ENCODE measurements around the gene ADCY6.

Gene ADCY6

DNA sequence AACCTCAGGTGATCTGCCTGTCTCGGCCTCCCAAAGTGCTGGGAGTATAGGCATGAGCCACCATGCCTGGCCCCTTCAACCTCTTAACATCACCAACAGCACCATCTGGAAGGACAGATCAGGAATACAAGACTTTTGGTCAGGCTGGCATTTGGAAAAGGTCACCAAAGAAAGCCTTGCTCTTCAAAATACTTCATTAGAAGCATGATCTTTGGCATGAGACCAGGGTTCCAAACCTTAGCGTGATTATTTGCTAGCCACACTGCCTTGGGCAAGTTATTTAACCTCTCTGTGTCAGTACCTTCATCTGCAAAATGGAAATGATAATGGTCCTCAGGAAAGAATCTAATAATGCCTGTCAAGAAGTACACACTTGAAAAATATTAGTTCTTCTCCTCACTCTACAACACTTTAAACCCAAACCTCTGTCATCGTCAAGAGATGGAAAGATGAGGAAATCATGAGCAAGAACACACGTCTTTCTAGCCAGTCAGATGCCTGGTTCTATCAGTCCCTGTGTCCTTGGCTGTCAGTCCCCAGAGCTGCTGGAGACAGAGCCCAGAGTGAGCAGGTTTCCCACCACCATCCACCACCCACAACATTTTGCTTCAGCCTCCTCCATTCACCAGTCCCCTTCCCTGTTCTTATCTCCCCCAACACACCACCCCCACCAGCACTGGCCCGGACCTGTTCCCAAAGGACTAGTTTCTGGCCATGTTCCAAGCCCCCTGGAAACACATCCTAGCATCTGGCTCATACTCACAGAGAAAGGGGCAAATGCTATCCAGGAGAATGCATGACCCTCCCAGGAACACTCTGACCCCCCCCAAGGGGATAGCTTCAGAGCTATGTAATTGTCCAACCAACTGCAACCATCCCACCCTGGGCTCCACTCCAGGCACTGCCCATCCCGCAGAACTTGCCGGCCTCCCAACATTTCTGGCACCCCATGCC, 2.0 kb downstream of the ADCY6 start:
- peak overlapping the region; percentile 67 for H3K4me3 ChIP-seq (ENCODE audit: low read length)
- TF ChIP-seq, protein P1, sequence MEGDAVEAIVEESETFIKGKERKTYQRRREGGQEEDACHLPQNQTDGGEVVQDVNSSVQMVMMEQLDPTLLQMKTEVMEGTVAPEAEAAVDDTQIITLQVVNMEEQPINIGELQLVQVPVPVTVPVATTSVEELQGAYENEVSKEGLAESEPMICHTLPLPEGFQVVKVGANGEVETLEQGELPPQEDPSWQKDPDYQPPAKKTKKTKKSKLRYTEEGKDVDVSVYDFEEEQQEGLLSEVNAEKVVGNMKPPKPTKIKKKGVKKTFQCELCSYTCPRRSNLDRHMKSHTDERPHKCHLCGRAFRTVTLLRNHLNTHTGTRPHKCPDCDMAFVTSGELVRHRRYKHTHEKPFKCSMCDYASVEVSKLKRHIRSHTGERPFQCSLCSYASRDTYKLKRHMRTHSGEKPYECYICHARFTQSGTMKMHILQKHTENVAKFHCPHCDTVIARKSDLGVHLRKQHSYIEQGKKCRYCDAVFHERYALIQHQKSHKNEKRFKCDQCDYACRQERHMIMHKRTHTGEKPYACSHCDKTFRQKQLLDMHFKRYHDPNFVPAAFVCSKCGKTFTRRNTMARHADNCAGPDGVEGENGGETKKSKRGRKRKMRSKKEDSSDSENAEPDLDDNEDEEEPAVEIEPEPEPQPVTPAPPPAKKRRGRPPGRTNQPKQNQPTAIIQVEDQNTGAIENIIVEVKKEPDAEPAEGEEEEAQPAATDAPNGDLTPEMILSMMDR (IDR thresholded peaks at IDR 0.05; ENCODE audit: insufficient read depth, low read depth, low read length, missing control alignments): no peak
- DNase-seq (ENCODE audit: low read depth): no peak

DNA sequence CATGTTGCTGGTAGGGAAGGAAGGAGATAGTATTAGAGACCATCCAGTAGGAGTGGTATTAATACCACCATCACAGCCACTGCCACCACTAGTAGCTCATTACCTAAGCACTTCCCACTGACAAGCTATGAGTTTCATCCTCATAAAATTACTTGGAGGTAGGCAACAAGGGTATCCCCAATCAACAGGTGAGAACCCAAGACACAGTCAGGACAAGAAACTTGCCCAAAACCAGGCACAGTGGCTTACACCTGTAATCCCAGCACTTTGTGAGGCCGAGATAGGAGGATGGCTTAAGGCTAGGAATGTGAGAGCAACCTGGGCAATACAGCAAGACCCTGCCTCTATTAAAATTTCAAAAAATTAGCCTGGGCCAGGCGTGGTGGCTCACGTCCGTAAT, 5.5 kb downstream of the ADCY6 start:
- TF ChIP-seq, protein P1 (IDR thresholded peaks at IDR 0.05; ENCODE audit: insufficient read depth, low read depth, low read length, missing control alignments): no peak
- no peak for DNase-seq (ENCODE audit: low read depth)
- no peak overlapping the region for H3K4me3 ChIP-seq (ENCODE audit: low read length)

DNA sequence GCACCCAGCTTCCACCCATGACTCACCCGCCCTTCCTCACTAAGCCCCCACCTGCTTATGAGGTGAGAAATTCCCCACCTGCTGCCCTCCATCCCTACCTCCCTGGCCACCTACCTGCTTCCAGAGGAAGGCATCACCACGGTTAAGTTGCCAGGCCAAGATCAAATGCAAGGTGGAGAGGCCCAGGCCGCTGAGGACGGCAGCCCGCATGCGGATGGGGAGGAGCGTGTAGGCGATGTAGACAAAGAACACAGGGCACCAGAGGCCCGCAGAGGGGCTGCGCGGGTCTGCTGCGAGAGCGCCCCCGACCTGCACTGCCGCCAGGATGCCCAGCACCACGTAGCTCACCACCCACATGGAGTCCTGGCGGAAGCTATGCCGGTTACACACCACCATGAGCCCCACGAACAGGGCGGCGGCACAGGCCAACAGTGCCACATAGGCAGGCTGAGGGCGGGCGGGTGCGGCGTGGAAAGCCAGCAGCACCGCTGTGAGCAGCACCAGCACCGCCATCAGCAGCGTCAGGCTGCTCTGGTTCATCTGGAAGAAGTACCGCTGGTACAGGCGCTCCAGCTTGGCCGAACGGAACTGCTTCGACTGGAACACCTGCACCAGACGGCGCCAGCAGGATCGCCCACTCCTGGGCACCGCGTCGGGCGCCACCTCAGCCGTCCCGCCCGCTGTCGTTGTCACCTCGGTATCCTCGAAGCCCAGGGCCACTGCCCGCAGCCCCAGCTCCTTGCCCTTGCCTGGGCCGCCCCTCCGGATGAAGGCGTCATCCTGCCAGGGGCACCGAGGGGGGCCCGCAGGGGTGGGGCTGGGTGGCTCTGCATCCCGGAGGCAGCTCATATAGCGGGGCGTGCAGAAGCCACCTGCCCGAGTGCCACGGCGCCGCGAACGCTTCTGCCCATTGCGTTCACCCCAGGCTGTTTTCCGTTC, 6.2 kb downstream of the ADCY6 start:
- no peak overlapping the region for H3K4me3 ChIP-seq (ENCODE audit: low read length)
- TF ChIP-seq, protein P1 (IDR thresholded peaks at IDR 0.05; ENCODE audit: insufficient read depth, low read depth, low read length, missing control alignments): no peak
- no peak for DNase-seq (ENCODE audit: low read depth)

DNA sequence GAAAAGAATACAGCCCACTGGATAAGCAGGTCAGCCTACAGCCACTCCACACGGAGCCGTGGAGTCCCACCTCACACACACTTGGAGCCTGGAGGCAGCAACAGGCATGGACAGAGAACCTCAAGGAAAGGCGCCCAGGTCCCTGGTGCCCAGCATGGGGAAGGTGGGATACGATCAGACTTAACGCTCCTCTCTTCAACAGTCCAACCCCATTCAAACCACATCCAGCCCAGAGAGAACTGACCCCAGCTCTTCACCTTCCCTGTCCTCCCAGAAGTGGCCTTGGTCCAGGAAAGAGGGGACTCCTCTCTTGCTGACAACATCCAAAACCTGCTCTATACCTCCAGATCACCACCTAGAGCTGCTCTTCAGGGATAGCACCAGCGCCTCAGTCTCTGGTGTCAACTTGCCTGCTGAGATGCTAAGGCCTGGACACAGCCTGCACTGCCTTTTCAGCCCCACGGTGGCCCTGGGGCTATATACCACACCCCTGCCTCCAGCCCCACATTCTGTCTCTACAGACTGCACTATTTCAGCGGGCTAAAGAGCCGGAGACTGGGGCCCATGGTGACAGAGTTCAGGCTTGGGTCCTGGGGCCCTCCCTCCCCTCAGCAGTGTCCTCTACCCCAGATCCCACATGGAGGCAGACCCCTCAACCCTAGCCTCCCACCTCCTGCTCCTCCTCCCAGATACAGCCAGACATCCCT, 7.0 kb downstream of the ADCY6 start:
- no peak overlapping the region for H3K4me3 ChIP-seq (ENCODE audit: low read length)
- TF ChIP-seq, protein P1 (IDR thresholded peaks at IDR 0.05; ENCODE audit: insufficient read depth, low read depth, low read length, missing control alignments): no peak
- DNase-seq (ENCODE audit: low read depth): no peak

DNA sequence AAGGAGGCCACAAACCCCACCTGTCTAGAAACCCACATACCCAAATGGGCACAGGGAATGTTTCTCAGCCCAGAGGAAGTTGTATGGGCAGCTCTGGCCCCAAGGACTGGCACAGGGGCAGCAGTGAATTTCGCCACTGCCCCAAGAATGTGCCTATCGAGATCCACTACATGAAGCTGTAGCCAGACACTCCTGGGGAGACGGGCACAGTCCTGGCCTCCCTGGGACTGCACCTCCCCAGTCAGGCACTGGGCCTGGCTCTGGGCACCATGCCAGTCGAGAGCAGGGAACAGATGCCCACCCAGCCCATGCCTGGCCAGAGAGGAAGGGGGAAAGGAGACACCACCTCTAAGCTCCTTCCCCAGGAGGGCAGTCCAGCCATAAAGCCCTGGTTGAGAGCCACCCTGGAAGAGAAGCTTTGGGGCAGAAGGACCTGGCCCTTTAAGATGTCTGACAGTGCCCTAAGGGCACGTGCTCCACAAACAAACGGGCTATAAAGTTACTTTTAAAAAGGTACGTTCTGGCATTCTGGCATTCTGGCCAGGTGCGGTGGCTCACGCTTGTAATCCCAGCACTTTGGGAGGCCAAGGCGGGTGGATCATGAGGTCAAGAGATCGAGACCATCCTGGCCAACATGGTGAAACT, 8.4 kb downstream of the ADCY6 start:
- TF ChIP-seq, protein P1 (IDR thresholded peaks at IDR 0.05; ENCODE audit: insufficient read depth, low read depth, low read length, missing control alignments): no peak
- H3K4me3 ChIP-seq (ENCODE audit: low read length): no peak overlapping the region
- DNase-seq (ENCODE audit: low read depth): no peak

DNA sequence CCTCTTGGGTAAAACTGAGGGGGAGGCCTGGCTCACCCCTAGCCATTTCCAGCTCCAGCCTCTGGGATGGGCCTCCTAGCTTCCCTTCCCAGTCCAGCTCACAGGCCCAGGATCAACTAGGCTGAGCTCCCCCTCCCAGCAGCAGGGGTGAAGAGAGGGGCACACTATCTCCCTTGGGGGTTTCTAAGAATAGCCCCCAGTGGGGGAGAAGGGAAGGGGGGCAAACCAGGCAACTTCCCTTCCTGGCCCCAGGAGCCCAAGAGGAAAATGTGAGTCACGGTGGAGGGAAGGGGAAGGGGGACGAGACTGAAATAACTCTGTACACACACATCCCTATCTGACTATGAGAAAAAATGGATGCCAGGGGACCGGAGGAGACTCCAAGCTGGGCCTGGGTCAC, 9.0 kb downstream of the ADCY6 start:
- TF ChIP-seq, protein P1 (IDR thresholded peaks at IDR 0.05; ENCODE audit: insufficient read depth, low read depth, low read length, missing control alignments): no peak
- H3K4me3 ChIP-seq (ENCODE audit: low read length): no peak overlapping the region
- DNase-seq (ENCODE audit: low read depth): no peak
